Sciatic nerve (tissue), 2 donors: Measurements from ENCODE around the gene EFCAB11. TPM values are rescaled to one million over a fixed set of nuclear protein-coding genes. Genes with fewer than 3 reads are reported as not detected.

ENCODE experiments used
- ATAC-seq: fragments of 200-7000 bp; cut with Tn5 transposase; one replicate; pipeline ENCODE4 v1.9.1; 2020; ENCODE audit warnings: mild to moderate bottlenecking, moderate library complexity
- DNase-seq: peaks from one replicate; pipeline ENCODE4 v3.0.0-alpha.2; 2020; ENCODE audit warnings: low spot score
- intact Hi-C: fragments of 100-400 bp; cut with DNase I; formaldehyde crosslinking; loops from one replicate; pipeline ENCODE4 v1.14.2; 2022
- total RNA-seq: library from RNA; stranded (reverse); fragmentation: NEBNext Ultra II Directional; extraction: Animal tissue kit (Norgen Biotek cat#: 25700); gene quantifications from one replicate; pipeline ENCODE4 v1.2.1, GENCODE V29; 2021
- donor health status: DM: no; HTN: no; CAD: no.
- donor health status: DM: no; HTN: no; CAD: no.

EFCAB11 gene
- total RNA-seq, 1 donor from 2014 or later, result 7.4 TPM

DNA sequence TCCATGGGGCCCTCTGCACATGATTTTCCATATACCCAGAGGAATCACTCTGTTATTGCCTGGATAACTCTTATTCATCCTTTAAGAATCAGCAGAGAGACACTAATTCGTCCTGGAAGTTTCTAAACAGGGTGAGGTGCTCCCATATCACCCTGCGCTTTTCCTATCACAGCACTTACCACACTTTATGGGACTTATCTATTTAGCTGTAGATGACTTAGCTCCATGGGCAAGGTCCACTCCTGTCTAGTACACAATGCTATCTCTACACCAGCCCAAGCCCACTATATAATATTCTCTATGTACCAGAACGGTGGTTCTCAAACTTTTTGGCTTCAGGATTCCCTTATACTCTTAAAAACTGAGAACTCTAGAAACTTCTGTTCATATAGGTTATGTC, 111.7 kb downstream of the EFCAB11 start:
- intact Hi-C loops, result no loop called here

DNA sequence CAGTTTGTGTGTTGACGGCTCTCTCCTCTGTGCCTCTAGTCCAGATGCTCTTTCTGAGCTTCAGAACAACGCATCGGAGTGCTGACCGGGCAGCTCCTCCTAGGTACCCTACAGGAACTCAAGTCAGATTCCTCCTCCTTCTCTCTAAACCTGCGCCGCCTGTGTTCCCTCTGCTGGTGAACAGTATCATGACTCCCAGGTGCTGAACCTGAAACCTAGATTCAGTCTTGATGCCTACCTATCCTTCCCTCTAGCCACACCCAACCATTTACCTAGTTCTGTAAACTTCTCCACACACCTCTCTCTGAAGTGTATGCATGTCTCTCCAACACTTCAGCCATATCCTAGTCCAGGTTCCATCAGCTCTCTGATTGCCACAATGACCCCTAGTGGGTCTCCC, 112.7 kb downstream of the EFCAB11 start:
- no peak for DNase-seq
- intact Hi-C loops, result no loop called here
- ATAC-seq, result no peak

More for the DNA sequence above, 111.7 kb downstream of the EFCAB11 start:
- ATAC-seq (no peak), DNase-seq (no peak)

DNA sequence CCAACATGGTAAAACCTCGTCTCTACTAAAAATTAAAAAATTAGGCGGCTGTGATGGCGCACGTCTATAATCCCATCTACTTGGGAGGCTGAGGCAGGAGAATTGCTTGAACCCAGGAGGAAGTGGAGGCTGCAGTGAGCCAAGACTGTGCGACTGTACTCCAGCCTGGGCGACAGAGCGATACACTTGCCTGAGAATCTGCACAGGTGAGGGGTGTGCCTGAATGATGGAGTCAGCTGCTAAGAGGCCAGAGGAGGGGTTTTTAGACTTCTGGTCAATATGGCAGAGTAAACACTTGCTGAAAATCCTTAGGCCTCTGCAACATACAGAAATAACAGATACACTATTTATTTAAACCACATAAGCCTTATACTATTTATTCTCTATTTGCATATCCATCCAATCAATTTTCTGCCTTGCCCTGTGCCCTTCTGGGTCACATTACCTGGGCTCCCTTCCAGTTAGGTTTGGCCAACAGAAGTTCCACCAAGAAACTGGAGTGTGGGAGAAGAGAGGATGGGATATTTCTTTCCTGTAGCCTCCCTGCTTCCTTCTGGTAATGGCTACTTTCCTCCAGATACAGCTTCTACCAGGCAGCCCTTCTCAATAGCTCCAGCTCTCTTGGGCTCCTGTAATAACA, 117.6 kb downstream of the EFCAB11 start:
- intact Hi-C loops, result no loop called here
- ATAC-seq (no peak), DNase-seq (no peak)

DNA sequence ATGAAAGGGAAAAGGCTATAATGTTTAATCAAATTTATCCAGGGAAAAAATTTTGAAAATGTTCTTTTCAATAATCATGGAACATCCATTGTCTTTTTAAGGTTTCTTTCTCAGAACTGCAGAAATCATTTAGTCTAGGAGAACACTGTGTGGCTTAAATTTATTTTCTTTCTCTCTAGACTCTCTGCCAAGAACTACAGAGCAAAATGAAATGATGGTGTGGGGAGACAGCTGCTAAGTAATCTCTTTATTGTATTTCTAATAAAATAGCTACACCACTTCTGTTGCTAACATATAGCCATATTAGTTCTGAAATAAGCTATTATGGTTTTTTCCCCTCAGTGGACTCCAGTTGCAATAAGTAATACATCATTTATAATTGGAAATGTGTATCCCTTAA, 120.9 kb downstream of the EFCAB11 start:
- intact Hi-C loops, result no loop called here
- ATAC-seq (no peak), DNase-seq (no peak)

DNA sequence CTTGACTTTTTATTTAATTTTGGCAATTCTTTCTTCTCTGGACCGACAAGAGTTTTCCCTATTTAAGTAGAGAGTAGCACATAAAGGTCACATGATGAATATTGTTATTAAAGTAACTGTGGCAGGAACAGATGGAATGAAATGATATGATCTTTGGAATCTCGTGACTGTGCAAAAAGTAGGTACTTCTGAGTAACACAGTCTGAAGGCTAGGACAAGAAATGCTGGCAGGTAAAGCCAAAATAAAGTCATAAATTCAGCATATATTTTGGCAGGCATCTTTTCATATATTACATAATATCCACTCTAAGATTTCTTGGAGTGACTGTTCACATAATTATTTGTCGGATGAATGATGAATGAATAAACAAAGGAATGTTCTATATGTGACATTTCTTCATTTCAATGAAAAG, 121.4 kb downstream of the EFCAB11 start:
- DNase-seq (no peak), ATAC-seq (no peak)
- intact Hi-C loops, result no loop called here

DNA sequence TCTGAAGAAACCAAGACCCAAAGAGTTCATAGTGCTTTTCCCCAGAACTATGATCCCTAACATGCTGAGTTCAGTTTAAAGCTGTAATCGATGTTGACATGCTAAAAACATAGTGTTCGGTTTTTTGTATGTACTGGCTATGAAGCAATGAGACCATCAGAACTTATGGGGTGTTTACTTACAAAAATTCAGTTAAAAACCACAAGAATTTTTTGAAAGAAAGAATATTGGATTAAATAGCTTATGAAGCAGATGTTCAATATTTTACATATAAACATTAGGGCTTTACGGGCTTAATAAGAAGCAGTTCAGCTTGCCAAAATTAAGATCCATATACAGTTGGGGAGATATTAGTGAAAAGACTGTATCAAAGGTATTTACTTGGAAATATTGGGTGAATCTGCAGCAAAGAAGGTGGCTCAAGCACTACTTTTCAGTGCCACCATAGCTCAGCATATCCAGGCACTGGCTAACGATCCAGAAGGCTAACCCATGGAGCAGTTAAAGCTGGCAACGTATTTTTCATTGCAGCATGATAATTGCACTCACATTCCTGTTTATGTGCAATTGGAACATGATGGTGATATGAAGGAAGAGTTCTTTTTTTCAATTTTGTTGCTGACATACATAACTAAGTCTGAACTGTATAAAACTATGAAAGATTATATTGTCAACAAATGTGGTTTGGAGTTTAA, 125.9 kb downstream of the EFCAB11 start:
- DNase-seq, result no peak

DNA sequence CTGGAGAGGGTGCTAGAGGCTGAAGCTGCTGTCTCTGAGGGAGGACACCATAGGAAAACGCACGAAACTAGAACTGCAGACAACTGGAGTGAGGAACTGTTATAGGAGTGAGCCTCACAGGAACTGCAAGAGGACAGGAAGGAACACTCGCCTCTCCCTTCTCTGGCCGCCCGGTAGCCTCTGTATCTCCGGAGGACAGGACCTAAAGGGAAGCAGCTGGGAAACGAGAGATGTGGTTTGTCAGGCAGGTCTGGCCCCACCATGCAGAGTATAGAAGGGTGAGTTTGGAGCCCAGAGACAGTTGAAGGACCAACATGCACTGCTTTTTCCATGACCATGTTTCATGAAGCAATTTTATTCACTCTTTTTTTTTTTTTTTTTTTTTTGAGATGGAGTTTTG, 127.3 kb downstream of the EFCAB11 start:
- ATAC-seq (no peak), DNase-seq (no peak)
- intact Hi-C loops, result no loop called here

More for the DNA sequence above, 125.9 kb downstream of the EFCAB11 start:
- no peak for ATAC-seq
- intact Hi-C loops, result no loop called here

DNA sequence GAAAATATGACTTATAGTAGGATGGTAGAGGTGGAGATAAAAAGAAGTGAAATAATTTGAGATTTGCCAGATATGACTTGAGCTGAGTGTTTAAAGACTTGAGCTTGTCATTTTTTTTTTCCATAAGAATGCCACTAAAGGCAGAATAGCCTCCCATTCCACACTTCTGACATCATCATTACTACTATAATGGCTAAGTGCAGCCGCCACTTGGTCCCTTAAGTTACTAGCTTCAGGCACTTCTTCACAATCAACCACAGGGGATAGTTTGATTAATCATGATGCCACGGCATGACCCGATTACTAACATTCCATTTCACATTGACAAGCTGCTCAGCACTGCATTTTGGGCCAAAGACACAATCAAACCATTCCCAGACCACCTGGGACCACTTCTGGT, 127.9 kb downstream of the EFCAB11 start:
- no peak for ATAC-seq
- no peak for DNase-seq
- intact Hi-C loops, result no loop called here

DNA sequence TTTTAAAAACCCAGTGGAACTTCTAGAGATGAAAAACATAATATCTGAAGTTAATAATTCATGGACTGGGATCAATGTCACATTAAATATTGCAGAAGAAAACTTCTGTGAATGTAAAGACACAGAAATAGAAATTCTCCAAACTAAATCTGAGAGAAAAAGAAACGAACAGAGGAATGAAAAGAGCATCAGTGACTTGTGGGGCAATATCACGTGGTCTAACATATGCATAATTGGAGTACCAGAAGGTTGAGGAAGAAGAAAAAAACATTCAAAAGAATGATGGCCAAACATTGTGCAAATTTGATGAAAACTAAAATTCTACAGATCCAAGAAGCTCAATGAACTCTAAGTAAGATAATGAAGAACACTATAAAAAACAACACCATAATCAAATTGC, 130.8 kb downstream of the EFCAB11 start:
- no peak for ATAC-seq
- intact Hi-C loops, result no loop called here
- no peak for DNase-seq

DNA sequence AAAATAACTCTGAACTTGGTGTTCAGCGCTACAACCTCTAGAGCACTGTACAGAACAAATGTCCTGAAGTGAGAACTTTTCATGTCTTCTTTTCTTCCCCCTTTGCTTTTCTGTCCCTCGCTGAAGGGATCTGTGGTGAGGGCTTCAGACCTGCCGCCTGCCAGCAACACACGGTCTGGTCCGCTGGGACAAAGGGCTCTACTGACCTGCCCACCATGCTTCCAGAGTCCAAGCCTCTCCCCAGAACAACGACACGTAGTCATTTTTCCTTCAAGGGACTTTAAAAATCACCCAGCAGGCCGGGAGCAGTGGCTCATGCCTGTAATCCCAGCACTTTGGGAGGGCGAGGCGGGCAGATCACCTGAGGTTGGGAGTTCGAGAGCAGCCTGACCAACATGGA, 140.4 kb downstream of the EFCAB11 start:
- DNase-seq (no peak), ATAC-seq (no peak)
- intact Hi-C loops, result no loop called here

DNA sequence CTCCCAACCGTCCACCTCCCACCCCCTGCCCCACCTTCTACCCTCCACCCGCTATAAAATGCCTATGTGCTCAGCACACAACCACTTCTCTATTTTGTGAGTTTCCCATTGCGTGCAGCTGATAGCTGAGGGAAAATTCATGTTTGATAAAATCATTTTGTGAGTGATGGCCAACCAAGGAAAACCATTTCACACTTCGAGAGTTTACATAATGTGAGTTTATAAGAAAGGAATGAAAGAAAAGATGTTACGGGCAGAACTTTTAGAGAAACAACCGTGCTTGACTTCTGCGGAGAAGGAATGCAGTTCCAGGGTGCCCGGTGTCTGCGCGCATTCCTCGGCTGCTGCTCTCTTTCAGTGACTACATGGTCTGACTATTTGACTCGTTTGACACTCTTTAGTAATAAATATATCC, 140.9 kb downstream of the EFCAB11 start:
- intact Hi-C loops, result no loop called here
- ATAC-seq, result no peak
- no peak for DNase-seq

DNA sequence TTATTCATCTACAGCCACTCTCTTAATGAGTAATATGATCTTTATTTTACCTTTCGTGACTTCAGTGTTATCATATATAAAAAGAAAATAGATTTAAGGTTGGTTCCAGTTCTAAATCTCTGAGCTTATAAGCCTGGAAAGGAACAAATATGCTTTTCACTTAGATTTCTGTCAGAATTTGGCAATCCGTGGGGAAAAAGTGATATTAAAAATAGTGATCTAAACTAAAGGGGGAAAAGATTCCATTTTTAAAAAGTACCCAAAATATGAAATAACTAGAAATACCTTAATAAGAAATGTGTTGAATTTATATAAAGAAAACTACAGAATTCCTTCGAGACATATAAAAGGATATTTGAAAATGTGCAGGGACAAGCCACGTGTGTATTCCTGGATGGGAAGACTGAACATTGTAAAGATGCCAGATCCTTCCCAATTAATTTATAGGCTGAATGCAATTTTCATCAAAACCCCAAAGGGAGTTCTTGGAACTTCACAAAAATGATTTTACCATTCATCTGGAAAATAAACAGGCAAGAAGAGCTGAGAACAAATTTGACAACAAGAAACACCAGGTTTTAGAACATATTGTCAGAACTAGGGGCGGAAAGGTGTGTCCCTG, 142.5 kb downstream of the EFCAB11 start:
- intact Hi-C loops, result no loop called here
- DNase-seq, result no peak
- ATAC-seq, result no peak

DNA sequence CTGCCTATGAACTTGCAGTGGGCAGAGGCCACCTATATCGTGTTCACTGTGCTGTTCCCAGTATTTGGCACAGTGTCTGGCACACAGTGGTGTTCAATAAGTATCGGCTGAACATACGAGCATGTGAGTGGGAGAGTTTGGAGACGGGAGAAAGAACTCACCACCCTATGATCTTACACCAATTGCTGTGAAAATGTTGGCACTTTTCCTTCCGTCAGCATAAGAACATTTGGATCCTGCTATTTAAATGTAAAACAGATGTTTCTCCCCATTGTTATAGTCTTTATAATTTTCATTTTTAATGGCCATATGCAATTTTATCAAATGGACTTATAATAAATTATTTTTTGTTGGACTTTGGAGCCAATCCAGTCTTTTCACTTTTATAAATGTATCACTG, 144.4 kb downstream of the EFCAB11 start:
- no peak for ATAC-seq
- intact Hi-C loops, result no loop called here
- DNase-seq, result no peak

DNA sequence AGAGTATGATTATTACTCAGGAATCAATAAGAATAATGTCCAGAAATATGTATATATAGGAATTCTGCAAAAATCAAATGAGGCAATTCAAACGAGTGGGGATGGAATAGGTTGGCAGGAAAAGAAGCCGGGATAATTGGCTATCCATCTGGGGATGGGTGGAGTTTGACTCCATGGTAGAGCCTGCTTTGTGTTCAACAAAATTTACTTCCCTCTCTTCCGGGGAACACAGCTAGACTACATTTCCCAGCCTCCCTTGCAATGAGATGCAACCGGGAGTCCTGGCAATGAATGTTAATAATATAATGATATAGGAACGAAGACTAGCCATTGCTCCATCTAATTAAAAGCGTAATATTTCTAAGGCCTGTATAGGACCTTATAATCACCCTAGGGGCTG, 146.6 kb downstream of the EFCAB11 start:
- intact Hi-C loops, result no loop called here
- ATAC-seq, result no peak
- DNase-seq, result no peak

DNA sequence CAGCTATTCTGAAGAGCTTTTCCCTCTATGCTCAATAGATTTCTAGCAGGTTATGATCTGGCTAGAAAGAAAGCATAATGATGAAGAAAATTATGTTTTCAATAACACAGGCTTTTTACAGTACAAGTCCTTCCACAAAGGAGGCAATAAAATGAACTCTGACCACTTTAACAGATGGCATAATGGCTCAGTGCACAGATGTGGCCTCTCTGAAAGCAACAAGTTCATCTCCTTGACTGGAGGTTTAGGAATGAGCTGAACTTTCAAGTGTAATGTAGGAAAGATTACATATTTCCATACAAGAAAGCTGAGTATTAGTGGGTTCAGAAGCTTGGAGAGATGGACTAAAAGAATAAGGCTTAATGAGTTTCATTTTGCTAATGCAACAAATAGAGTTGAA, 147.4 kb downstream of the EFCAB11 start:
- ATAC-seq, result no peak
- DNase-seq, result no peak
- intact Hi-C loops, result no loop called here

DNA sequence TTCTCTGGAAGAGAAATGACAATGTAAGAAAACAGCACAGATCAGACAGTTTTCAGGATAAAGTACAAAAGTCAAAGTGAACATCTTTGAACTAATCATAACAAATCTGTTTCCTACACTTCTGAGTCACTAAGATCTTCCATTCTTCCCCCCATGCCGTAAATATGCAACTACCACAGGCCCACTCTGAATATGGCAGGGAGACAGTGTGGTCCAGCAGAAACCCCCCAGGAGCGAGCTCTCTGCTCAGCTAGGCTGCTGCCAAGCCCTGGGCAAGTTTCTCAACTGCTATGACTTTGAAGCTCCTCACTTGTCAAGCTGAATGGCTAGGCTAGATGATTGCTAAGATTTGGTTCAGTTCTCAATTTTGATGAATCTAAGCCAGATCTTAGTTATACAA, 148.1 kb downstream of the EFCAB11 start:
- intact Hi-C loops, result no loop called here
- no peak for ATAC-seq
- no peak for DNase-seq

DNA sequence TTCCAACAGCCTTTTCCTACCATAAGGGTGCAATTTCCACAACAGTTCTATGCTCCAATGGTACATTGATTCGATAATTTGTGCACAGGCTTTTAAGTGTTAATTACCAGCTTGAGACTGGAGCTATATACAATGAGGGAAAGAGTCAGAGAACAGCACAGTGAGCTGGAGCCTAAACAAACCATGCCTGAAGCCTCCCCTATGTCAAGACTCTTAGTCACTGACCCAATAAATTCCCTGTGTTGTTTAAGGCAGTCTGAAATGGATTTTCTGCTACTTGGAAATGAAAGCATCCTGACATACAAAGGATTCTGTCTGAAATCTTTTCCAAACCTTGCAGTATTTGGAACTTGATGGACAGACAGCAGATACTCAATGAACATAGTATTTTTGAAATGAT, 149.0 kb downstream of the EFCAB11 start:
- intact Hi-C loops, result no loop called here
- no peak for ATAC-seq
- no peak for DNase-seq

DNA sequence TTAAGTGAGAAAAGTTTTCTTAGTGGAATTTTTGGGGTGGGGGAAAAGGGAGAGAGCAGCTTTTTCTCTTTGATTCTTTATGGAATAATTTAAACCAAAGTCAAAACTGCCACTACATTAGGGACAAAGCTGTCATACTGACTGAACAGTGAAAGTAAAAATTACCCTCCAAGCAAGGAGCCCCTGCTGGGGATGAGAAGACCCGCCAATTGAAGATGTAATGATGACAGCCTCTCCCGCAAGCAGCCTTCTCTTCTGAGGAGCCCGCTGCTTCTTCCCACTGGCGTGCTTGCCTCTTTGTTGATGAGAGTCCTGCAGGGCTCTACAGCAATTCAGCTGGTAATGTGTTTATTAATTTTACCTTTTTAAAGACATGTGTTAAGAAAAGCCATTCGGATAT, 151.0 kb downstream of the EFCAB11 start:
- ATAC-seq (no peak), DNase-seq (no peak)
- intact Hi-C loops, result no loop called here

DNA sequence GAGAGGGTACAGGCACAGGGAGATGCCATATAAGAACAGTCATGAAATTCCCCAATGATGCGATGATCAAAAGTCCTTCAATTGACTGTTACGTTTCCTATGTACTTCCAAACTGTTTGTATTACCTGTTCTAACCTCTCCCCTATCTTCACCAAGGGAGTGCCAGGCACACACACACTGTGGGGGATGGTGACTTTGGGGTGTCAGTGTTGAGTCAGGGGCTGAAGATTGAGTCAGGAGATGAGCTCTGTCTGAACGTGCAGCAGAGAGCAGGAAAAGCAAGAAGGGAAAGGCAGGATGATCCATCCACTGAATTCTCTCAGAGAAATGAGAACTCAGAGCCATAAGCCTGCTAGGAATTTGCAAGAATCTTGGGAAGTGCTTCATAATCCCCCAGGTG, 153.4 kb downstream of the EFCAB11 start:
- intact Hi-C loops, result no loop called here
- ATAC-seq (no peak), DNase-seq (no peak)

DNA sequence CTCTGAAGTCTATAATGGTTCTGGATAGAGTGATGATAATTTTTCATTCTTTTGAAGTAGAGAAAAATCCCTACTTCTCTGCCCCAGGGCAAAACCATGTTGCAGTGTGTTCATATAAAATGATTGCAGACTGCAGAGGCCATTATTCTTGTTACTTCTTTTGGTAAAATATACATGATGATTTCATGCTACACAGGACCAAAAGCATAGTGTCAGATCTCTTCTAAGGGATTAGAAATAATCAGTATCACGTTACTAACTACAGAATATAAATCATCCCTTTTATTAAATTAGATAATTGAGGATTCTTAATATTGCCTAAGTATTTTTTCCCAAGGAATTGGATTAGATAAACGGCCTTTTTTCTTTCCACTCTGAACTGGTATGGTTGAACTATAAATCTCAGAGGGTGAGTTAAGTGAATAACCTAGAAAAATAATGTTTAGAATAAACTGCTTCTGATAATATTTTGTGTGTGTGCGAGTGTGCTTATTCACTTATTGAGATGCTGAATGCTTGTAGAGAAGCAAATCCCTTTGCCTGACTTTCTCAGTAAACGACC, 156.2 kb downstream of the EFCAB11 start:
- DNase-seq, result no peak
- no peak for ATAC-seq
- intact Hi-C loops, result no loop called here
